GM12878 (cell line): ENCODE results near the gene STK32B. TPM values are rescaled to one million over a fixed set of nuclear protein-coding genes. Genes with fewer than 3 reads are reported as not detected.

Source experiments
- ATAC-seq: fragments of 200-7000 bp; cut with Tn5 transposase; 3 replicates; pipeline ENCODE4 v1.9.1; 2020; ENCODE audit warnings: mild to moderate bottlenecking, moderate library complexity
- BruUV-seq: library from RNA; stranded (reverse); fragments of 400-500 nt; replicated peaks from 2 replicates; lab custom pipeline; 2021; lab: Mats Ljungman, UMichigan
- CTCF ChIA-PET: fragments of 300-600 bp; sonication (Branson Sonifier 250); formaldehyde crosslinking; extraction: SDS; loops from one replicate; lab custom pipeline; 2021; ENCODE audit warnings: inconsistent platforms; lab: Yijun Ruan, JAX
- POLR2A ChIA-PET: fragments of 350-600 bp; formaldehyde crosslinking; extraction: SDS; loops from one replicate; lab custom pipeline; 2021; ENCODE audit warnings: inconsistent platforms; lab: Charles Lee
- RAD21 ChIA-PET: fragments of 300-600 bp; sonication (Branson Sonifier 250); formaldehyde crosslinking; loops from one replicate; lab custom pipeline; 2023; ENCODE audit warnings: antibody characterized with exemption; ENCODE audit not compliant: unreplicated experiment; lab: Charles Lee
- SMC1A ChIA-PET: fragments of 300-600 bp; sonication (Branson Sonifier 250); formaldehyde crosslinking; loops from one replicate; lab custom pipeline; 2023; ENCODE audit not compliant: unreplicated experiment, uncharacterized antibody; lab: Charles Lee
- DNase-seq: peaks from one replicate; pipeline ENCODE4 v3.0.0-alpha.2; 2011; ENCODE audit warnings: low read depth, low spot score
- FAIRE-seq: peaks from 3 replicates; lab custom pipeline; 2011; peaks lifted over from hg19 to GRCh38; lab: Jason Lieb, UNC
- H2AFZ ChIP-seq: 2 replicates; pipeline ENCODE4 v1.6.0; 2011; ENCODE audit warnings: low read depth, low read length, control low read depth; ENCODE audit not compliant: control insufficient read depth
- H3K27ac ChIP-seq: 2 replicates; pipeline ENCODE4 v1.5.1; 2011; ENCODE audit warnings: control low read depth; ENCODE audit not compliant: control insufficient read depth, insufficient read depth
- H3K27me3 ChIP-seq, 2 experiments: replicated peaks in 1 of 2; 2 replicates each; pipeline versions ENCODE4 v1.6.0 to v1.6.1; 2011; ENCODE audit warnings: low read length in 1 of 2; ENCODE audit not compliant: control insufficient read depth in 2 of 2, insufficient read depth in 2 of 2
- H3K36me3 ChIP-seq, 2 experiments: 2 replicates each; pipeline ENCODE4 v1.5.1; 2011; ENCODE audit warnings: low read length in 1 of 2; ENCODE audit not compliant: control insufficient read depth in 2 of 2, insufficient read depth in 2 of 2
- H3K4me1 ChIP-seq: 2 replicates; pipeline ENCODE4 v1.6.1; 2011; ENCODE audit warnings: mild to moderate bottlenecking, low read length, moderate library complexity, mixed read lengths; ENCODE audit not compliant: control insufficient read depth, insufficient read depth
- H3K4me2 ChIP-seq: 2 replicates; pipeline ENCODE4 v1.6.0; 2011; ENCODE audit warnings: control low read depth; ENCODE audit not compliant: control insufficient read depth, insufficient read depth
- H3K4me3 ChIP-seq: fragments of 200-600 bp; sonication (generic); 2 replicates; pipeline ENCODE4 v1.5.1; 2016
- H3K79me2 ChIP-seq: 2 replicates; pipeline ENCODE4 v1.6.0; 2011; ENCODE audit warnings: low read length; ENCODE audit not compliant: control insufficient read depth, insufficient read depth
- H3K9ac ChIP-seq: 2 replicates; pipeline ENCODE4 v1.8.0; 2011; ENCODE audit warnings: low read length, control low read depth, mixed read lengths; ENCODE audit not compliant: control insufficient read depth, insufficient read depth
- H3K9me3 ChIP-seq: replicated peaks from 3 replicates; pipeline ENCODE4 v1.5.1; 2011; ENCODE audit warnings: mild to moderate bottlenecking, low read length; ENCODE audit not compliant: control insufficient read depth, insufficient read depth
- H4K20me1 ChIP-seq: 2 replicates; pipeline ENCODE4 v1.6.0; 2011; ENCODE audit not compliant: control insufficient read depth, insufficient read depth
- BRCA1 ChIP-seq: IDR thresholded peaks from 2 replicates; pipeline ENCODE4 v1.6.1; 2011; ENCODE audit warnings: low read depth, low read length, improper control_type of control experiment
- CBX3 ChIP-seq: fragments of 200-600 bp; sonication (generic); IDR thresholded peaks from 2 replicates; pipeline ENCODE4 v1.6.1; 2016; ENCODE audit warnings: low read depth, borderline replicate concordance
- CHD1 ChIP-seq: IDR thresholded peaks from 2 replicates; pipeline ENCODE4 v1.6.1; 2012; ENCODE audit warnings: low read depth, low read length, improper control_type of control experiment
- CHD4 ChIP-seq: fragments of 200-600 bp; sonication (generic); IDR thresholded peaks from 2 replicates; pipeline ENCODE4 v1.6.1; 2016; ENCODE audit warnings: mild to moderate bottlenecking
- FOXM1 ChIP-seq: IDR thresholded peaks from 2 replicates; pipeline ENCODE4 v1.6.1; 2012; ENCODE audit warnings: low read depth, mild to moderate bottlenecking, inconsistent platforms, low read length, moderate library complexity
- HDAC6 ChIP-seq: fragments of 200-600 bp; sonication (generic); IDR thresholded peaks from one replicate; pipeline ENCODE4 v1.8.0; 2017; ENCODE audit warnings: antibody characterized with exemption; ENCODE audit not compliant: unreplicated experiment
- IKZF2 ChIP-seq, 2 experiments: fragments of 450-650 bp; IDR thresholded peaks; 2 replicates each; pipeline ENCODE4 v1.6.1; 2017; ENCODE audit warnings: mild to moderate bottlenecking in 2 of 2, moderate library complexity in 2 of 2
- NRF1 ChIP-seq: conservative IDR thresholded peaks from 2 replicates; pipeline ENCODE4 v1.6.1; 2011; ENCODE audit warnings: mild to moderate bottlenecking, low read depth, low read length, improper control_type of control experiment
- PBX3 ChIP-seq: IDR thresholded peaks from 2 replicates; pipeline ENCODE4 v1.6.1; 2011; ENCODE audit warnings: mild to moderate bottlenecking, low read depth, low read length, moderate library complexity; ENCODE audit not compliant: insufficient replicate concordance
- RFX5 ChIP-seq: IDR thresholded peaks from 2 replicates; pipeline ENCODE4 v1.6.1; 2011; ENCODE audit warnings: low read depth, low read length, improper control_type of control experiment
- ZNF622 ChIP-seq: fragments of 450-650 bp; IDR thresholded peaks from 2 replicates; pipeline ENCODE4 v1.6.1; 2017; ENCODE audit warnings: mild to moderate bottlenecking, inconsistent platforms
- WGBS: methylation state at CpG from one replicate; pipeline ENCODE4 v1.1.6; 2016; ENCODE audit warnings: low lambda C conversion rate; ENCODE audit not compliant: insufficient replicate concordance, insufficient coverage; ENCODE audit errors: missing lambda C conversion rate; 5-methylcytosine and 5-hydroxymethylcytosine counted together
- in situ Hi-C: fragments of 300-500 bp; cut with MboI; formaldehyde crosslinking; loops from 9 replicates; pipeline ENCODE4 v1.14.3; 2018; ENCODE audit warnings: mixed read lengths
- intact Hi-C: fragments of 100-400 bp; cut with micrococcal nuclease; formaldehyde crosslinking; loops from one replicate; pipeline ENCODE4 v1.14.2; 2022; ENCODE audit not compliant: unreplicated experiment
- polyA plus RNA-seq, 11 experiments: library from polyadenylated mRNA; depleted of rRNA in 4 of 11; unstranded in 6 of 11; stranded (reverse) in 5 of 11; fragments of >200 nt; fragmentation: Nextera tagmentation in 4 of 11; fragmentation: Illumina TruSeq in 1 of 11; extraction: Ambion mirVana in 4 of 11; extraction: Trizol in 1 of 11; gene quantifications; 1 replicate in 1 of 11; 2 replicates in 10 of 11; pipeline versions ENCODE4 v1.2.1 to v1.2.3, GENCODE V29; 2011 to 2016; ENCODE audit warnings: inconsistent platforms in 2 of 11, missing spikeins in 2 of 11, low read depth in 1 of 11
- total RNA-seq, 4 experiments: library from RNA; depleted of rRNA in 3 of 4; stranded (reverse); fragments of >200 nt in 3 of 4; fragmentation: Illumina TruSeq in 1 of 4; extraction: Trizol in 1 of 4; gene quantifications; 2 replicates each; pipeline versions ENCODE4 v1.2.1 to v1.2.3, GENCODE V29; 2013 to 2021

STK32B gene
- total and polyA plus RNA-seq, 10 of the 15 experiments (the other 5 are each of a cell fraction or from before 2014, with no cell fraction given) = 0.04 to 0.12 (median 0.08) TPM; not detected in 7

DNA sequence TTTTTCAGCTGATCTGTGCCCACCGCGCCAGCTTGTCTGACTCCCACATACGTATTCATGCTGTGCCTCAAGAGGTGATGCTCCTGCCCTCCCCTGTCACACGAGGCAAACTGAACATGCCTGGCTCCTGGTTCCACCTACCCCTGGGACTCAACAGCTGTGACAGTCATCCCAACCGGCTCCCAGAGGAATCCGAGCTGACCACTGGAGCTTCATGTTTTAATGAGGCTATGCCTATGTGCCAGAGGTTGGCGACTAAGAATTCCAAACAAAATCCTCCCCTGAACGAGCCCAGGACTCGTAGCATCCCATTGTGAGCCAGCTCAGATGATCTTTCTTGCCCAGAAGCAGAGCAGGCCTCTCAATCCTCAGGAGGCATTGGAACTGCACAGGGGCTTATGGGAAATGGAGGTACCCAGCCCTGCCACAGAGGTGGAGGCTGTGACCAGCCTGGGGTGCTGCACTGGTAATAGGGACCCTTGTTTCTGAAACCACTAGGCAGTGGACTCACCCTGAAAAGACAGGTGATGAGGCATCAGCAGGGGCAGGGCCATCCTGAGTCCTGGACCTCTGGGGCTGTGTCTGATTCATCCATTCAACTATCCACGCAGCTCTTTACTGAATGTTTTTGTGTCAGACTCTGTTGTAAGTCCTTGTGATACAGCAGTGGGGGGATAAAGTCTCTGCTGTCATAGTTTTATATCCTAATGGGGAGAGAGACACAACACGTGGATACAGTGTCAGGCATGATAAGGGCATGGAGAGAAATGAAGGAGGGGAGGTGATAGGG lies 332.1 kb downstream of the STK32B start:
- ChIA-PET RAD21 (no interaction called here), SMC1A (no interaction called here), CTCF (no interaction called here), POLR2A (no interaction called here)
- Histone ChIP-seq H3K36me3 (no peaks in the 10 kb centered on the region), H3K27ac (no peak overlapping the region), H3K79me2 (no peaks in the 10 kb centered on the region), H3K4me2 (no peak overlapping the region), H4K20me1 (no peaks in the 10 kb centered on the region), H2AFZ (no peak overlapping the region), H3K4me3 (no peak overlapping the region), H3K27me3 (no peaks in the 10 kb centered on the region), H3K4me1 (no peaks in the 10 kb centered on the region), H3K9me3 (no peaks in the 10 kb centered on the region), H3K9ac (no peak overlapping the region)
- WGBS = 13% methylated on average over 11 of the region's 11 CpGs
- DNase-seq = no peak
- intact Hi-C loops (no loop called here), in situ Hi-C loops (no loop called here)
- ATAC-seq = no peak
- TF ChIP-seq ZNF622 (no peak), HDAC6 (no peak), PBX3 (no peak), RFX5 (no peak), BRCA1 (no peak), CBX3 (no peak), NRF1 (no peak), CHD4 (no peak), CHD1 (no peak), FOXM1 (no peak), IKZF2 (IDR thresholded peaks at IDR 0.05) (no peak)
- no TSS peak for BruUV-seq
- FAIRE-seq = no peak
